HG02623 (cell line): Measurements from ENCODE around the gene HPS1.

ENCODE experiments used
- ATAC-seq: cut with Tn5 transposase; IDR thresholded peaks from one replicate; pipeline ENCODE4 v1.9.1; 2021; ENCODE audit warnings: moderate library complexity; ENCODE audit not compliant: unreplicated experiment

HPS1 gene

GRCh38 chr10:98446661-98447221 is at the start of gene HPS1:
Gene HPS1, minus strand, starts transcription at chr10:98446935. Its CDS starts 3,695 bp downstream, at chr10:98443240.
- ATAC-seq: peak; percentile 82

GRCh38 chr10:98492763-98493162 is 46.0 kb upstream of the HPS1 start:
- ATAC-seq: no peak

DNA sequence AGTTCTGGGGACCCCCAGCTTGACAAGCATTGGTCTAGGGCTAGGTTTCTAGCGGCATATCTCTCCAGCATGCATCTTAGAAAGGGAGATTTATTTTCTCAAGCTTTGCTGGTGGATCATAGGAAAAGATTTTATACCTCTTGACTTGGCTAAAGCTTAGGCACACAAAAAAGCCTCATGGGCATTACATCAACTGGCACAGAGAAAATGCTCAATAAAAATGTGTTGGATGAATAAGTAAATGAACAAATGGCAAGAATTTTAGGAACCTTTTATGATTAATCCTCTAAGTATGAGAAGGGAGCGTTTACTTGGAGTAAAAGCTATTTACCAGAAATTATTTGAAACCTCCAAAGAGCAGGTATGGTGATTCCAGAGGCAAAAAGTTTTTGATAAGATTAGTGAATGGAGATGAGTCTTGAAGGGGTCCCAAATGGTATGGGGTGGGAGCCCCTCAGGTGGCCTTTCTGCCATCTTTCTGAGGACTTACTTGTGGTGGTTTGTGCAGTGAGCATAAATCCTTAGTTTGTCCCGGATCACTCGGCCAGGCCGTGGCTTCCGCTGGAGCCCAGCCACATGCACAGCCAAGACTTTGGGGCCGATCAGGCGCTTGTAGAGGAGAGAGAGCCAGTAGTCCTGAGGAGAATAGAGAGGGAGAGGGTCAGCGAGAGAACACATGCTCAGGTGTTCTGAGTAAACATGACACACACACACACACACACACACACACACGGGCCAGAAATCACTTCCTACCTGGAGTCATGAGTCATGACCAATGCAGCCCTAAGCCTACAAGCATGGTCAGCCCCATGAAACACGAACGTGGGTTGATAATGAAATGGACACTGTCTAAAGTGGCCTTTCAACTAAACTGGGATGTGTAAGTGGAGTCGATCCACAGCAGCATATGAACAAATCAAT is 43.1 kb upstream of the HPS1 start:
- ATAC-seq: no peak

DNA sequence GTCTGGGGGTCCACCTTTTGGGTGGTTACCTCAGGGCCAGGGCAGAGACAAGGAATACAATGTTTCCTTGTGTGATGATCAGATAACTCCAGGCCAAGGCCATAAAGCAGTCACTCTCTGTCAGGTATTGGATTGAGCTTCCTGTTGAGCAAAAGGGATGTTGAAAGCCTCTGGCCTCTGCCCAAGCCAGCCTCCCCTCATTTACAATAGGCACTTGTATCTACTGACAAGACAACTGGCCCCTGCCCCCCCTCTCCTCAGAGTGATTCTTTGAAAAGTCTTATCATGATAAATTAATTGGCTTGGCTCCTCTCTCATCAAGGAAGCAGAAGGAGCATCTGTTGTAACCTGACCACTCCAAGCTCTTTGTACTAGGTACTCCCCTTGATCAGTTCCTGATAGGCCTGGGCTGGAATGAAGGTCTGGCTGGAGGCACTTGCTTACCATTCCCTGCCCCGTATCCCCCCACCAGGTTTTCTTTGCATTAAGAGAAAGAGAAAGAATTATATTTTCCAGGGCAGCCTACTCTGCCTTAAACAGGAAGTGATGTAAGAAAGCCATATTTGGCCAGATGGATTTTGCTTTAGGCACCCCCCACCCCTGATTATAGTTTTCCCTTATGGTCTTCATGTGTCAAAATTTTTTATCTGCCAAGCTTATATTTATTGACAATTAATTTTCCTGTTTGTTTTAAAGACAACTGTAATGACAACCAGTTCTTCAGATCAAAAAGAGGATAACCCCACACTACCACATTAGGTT is 42.1 kb upstream of the HPS1 start:
- ATAC-seq: no peak

DNA sequence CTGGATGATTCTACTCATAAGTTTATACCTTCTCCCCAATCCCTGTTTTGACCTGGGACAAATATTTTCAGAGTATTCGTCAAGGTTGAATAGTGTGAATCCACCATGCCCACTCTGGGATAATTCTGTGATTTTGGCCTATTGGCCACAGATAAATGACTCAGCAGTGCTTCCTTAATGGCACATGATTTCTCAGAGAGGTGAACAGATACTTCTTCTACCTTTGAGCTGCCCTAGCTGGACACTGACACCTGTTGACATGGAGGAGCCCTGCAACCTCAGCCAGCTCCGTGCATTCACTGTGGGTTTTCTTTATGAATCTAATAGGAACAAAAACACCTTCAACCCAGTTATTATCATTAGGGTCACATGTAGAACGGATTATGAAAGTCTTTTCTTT is 40.9 kb upstream of the HPS1 start:
- no peak for ATAC-seq

DNA sequence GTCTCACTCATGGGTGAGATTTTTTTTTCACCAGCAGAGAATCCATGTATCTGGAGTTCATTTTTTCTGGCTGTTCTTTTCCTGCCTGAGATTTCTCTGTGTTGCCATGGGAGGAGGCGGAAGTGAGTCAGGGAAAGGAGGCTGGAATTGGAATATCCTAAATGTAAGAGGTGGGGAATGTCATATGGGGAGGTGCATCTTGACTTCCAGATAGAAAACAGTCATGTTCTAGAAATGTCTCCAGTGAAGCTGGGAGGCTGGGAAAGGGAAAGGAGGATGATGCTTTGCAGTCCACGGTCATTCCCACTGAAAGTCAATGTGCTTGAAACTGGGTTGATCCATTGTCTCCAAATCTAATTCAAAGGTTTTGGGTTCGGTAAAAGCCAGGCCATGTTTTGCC is 39.7 kb upstream of the HPS1 start:
- no peak for ATAC-seq

- no peak for ATAC-seq
These were observed 39.2 kb upstream of the HPS1 start for GRCh38 chr10:98485959-98486358.

- ATAC-seq: no peak
These were observed 36.9 kb upstream of the HPS1 start for GRCh38 chr10:98483658-98484057.

- no peak for ATAC-seq
These were observed 35.4 kb upstream of the HPS1 start for GRCh38 chr10:98482096-98482495.

GRCh38 chr10:98481404-98481945 is 34.7 kb upstream of the HPS1 start:
- ATAC-seq: no peak

GRCh38 chr10:98478430-98479222 is 31.9 kb upstream of the HPS1 start:
- no peak for ATAC-seq

- no peak for ATAC-seq
These were observed 31.1 kb upstream of the HPS1 start for GRCh38 chr10:98477861-98478260.

GRCh38 chr10:98474628-98475027 is 27.9 kb upstream of the HPS1 start:
- ATAC-seq: peak; percentile 67

DNA sequence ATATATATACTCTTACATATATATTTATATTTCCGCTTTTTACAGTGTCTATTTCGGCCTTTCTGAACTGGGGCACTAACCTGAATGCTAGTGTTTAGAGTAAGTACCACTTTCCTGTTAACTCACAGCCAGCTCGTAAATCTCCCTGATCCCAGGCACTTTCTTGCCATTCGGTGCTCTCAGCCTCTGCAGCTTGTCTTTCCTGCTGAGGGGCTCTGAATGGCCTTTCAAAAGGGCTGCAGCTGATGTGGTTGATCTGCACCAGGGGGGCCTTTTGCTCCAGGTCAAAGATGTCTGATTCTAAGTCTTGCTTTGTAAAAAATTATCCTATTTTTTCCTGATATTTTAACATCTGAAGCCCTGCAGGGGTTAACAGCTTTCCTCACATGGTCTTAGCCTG is 25.5 kb upstream of the HPS1 start:
- ATAC-seq: no peak

GRCh38 chr10:98470850-98471249 is 24.1 kb upstream of the HPS1 start:
- ATAC-seq: no peak

- ATAC-seq: no peak
These were observed 22.5 kb upstream of the HPS1 start for GRCh38 chr10:98469001-98469931.

DNA sequence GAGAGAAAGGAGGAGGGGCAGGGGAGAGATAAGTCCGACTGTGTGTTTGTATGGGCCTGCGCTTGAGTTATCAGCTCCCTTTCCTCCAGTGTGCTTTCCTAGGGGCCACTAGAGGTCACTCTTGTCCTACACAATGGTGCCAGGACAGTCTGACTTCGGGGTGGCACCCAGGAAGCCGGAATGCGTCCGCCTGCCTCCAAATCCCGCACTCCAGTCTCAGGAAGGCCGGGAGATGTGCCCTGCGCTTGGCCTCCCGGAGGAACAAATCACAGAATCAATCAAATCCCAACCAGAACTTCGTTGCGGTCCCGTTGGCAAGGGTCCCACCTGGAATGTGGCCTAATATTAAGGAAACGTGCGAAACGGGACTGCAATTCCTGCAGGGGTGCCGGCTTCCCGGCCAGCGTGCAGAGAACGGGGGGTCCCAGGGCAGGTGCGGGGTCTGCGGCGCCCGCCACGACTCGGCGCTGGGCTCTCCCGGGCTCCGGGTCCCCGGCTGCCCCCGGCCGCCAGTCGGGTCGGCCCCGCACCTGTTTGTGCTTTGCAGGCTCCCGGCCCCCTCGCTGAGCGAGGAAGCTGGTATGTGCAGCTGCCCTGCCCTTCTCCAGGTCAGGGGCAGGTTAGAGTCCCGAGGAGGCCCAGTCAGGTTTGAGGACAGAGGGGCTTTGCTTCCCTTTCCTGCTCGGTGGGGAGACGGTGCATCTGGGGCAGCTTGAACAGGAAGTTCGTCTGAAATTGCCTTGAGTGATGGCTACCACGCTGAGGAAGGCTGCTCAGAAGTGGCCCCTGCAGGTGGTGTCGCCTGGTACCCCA is 21.0 kb upstream of the HPS1 start:
- peak; percentile 91 for ATAC-seq

DNA sequence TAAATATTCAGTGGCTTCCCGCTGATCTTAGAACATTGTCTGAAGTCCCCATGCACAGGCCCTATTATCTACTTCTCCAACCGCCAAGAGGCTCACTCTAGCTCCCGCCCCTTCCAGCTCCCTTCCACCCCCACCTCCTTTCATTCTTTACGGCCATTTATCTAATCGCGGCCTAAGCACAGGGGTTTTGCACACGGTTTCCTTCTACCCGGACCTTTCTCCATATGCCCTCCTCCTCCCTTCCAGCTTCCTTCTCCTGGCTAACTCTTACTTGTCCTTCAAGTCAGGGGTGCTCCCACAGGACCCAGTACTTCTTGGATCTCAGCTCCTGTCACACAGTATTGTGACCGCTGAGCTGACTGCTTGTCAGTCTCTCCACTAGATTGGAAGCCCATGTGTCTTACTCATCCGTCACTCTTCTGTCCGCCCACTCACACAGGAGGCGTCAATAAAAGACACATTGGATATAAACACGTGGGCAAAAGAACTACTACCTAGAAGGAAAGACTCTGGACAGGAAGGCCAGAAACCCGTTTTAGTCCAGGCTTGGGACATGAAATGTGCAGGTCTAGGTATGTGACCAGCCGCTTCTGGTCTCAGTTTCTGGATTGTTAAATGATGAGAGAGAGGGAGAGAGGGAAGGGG is 20.2 kb upstream of the HPS1 start:
- ATAC-seq: no peak
